H1 (cell line): Measurements from ENCODE around the gene CABP4. TPM values are rescaled to one million over a fixed set of nuclear protein-coding genes. Genes with fewer than 3 reads are reported as not detected.

ENCODE experiments used
- CTCF ChIA-PET: fragments of 300-600 bp; sonication (Branson Sonifier 250); formaldehyde crosslinking; loops from one replicate; lab custom pipeline; 2021; ENCODE audit not compliant: partially characterized antibody; lab: Charles Lee
- POLR2A ChIA-PET: fragments of 300-600 bp; sonication (Branson Sonifier 250); formaldehyde crosslinking; loops from one replicate; lab custom pipeline; 2021; ENCODE audit warnings: inconsistent platforms; ENCODE audit not compliant: partially characterized antibody; lab: Charles Lee
- DNase-seq, 2 experiments: peaks; one replicate each; pipeline versions ENCODE4 v3.0.0 to v3.0.0-alpha.2; 2010 to 2022; ENCODE audit warnings: low spot score in 2 of 2, low read depth in 1 of 2, mixed read lengths in 1 of 2
- FAIRE-seq: peaks from 2 replicates; lab custom pipeline; 2011; peaks lifted over from hg19 to GRCh38; lab: Jason Lieb, UNC
- H2AFZ ChIP-seq: 2 replicates; pipeline ENCODE4 v1.8.1; 2012; ENCODE audit warnings: low read length, inconsistent platforms
- H2AK5ac ChIP-seq: 2 replicates; pipeline ENCODE4 v1.6.1; 2013; ENCODE audit warnings: low read depth, low read length
- H2BK120ac ChIP-seq: replicated peaks from 2 replicates; pipeline ENCODE3; 2013; ENCODE audit warnings: low read depth, low read length, inconsistent platforms
- H2BK12ac ChIP-seq: 2 replicates; pipeline ENCODE4 v1.6.1; 2013; ENCODE audit warnings: low read depth, low read length
- H2BK15ac ChIP-seq: 2 replicates; pipeline ENCODE4 v1.6.1; 2013; ENCODE audit warnings: low read length
- H2BK20ac ChIP-seq: 2 replicates; pipeline ENCODE4 v1.6.1; 2013; ENCODE audit warnings: low read length
- H2BK5ac ChIP-seq: 2 replicates; pipeline ENCODE4 v1.6.1; 2013; ENCODE audit warnings: low read depth, low read length
- H3K14ac ChIP-seq: 2 replicates; pipeline ENCODE4 v1.6.1; 2013; ENCODE audit warnings: inconsistent platforms; ENCODE audit not compliant: insufficient read length
- H3K18ac ChIP-seq: 2 replicates; pipeline ENCODE4 v1.6.1; 2013; ENCODE audit warnings: low read length; ENCODE audit errors: extremely low read depth
- H3K23ac ChIP-seq: 2 replicates; pipeline ENCODE4 v1.6.1; 2013; ENCODE audit warnings: inconsistent platforms; ENCODE audit not compliant: insufficient read length
- H3K23me2 ChIP-seq: 2 replicates; pipeline ENCODE4 v1.6.1; 2013; ENCODE audit warnings: low read depth, low read length
- H3K27ac ChIP-seq: 2 replicates; pipeline ENCODE4 v1.6.1; 2011; ENCODE audit warnings: low read depth, low read length, inconsistent platforms
- H3K27me3 ChIP-seq, 4 experiments: replicated peaks in 1 of 4; 1 replicate in 1 of 4; 2 replicates in 3 of 4; pipeline versions ENCODE4 v1.6.1 to v1.8.1; 2011 to 2013; ENCODE audit warnings: low read length in 3 of 4, mild to moderate bottlenecking in 3 of 4, inconsistent platforms in 2 of 4, mixed read lengths in 2 of 4, moderate library complexity in 1 of 4; ENCODE audit not compliant: control insufficient read depth in 3 of 4, insufficient read depth in 3 of 4; ENCODE audit errors: extremely low read depth in 1 of 4
- H3K36me3 ChIP-seq, 4 experiments: 2 replicates each; pipeline versions ENCODE4 v1.6.1 to v1.8.1; 2011 to 2013; ENCODE audit warnings: mild to moderate bottlenecking in 4 of 4, low read length in 3 of 4, moderate library complexity in 2 of 4, control low read depth in 1 of 4, inconsistent platforms in 1 of 4; ENCODE audit not compliant: insufficient read depth in 4 of 4, control insufficient read depth in 2 of 4
- H3K4ac ChIP-seq: replicated peaks from 2 replicates; pipeline ENCODE3; 2013; ENCODE audit warnings: low read length, low read depth, mixed read lengths, inconsistent platforms; ENCODE audit not compliant: insufficient read length
- H3K4me1 ChIP-seq, 4 experiments: replicated peaks in 1 of 4; 1 replicate in 1 of 4; 2 replicates in 3 of 4; pipeline versions ENCODE4 v1.6.1 to v1.8.1; 2011 to 2013; ENCODE audit warnings: low read length in 3 of 4, inconsistent platforms in 2 of 4, mixed read lengths in 1 of 4; ENCODE audit not compliant: insufficient read depth in 4 of 4, control insufficient read depth in 3 of 4
- H3K4me2 ChIP-seq, 2 experiments: 2 replicates each; pipeline versions ENCODE4 v1.6.1 to v1.8.1; 2011 to 2013; ENCODE audit warnings: low read depth in 2 of 2, low read length in 2 of 2, control low read depth in 1 of 2, inconsistent platforms in 1 of 2, mild to moderate bottlenecking in 1 of 2; ENCODE audit not compliant: insufficient read depth in 1 of 2
- H3K4me3 ChIP-seq, 4 experiments: fragments of 200-600, 300-600 bp in 1 of 4; sonication (generic), shearing (Covaris generic), sonication (Bioruptor Twin) in 1 of 4; 2 replicates each; pipeline versions ENCODE4 v1.5.1 to v1.8.1; 2011 to 2016; ENCODE audit warnings: low read length in 4 of 4, low read depth in 3 of 4, control low read depth in 2 of 4, inconsistent platforms in 2 of 4, mild to moderate bottlenecking in 2 of 4, mixed read lengths in 1 of 4, moderate library complexity in 1 of 4; ENCODE audit not compliant: insufficient read depth in 2 of 4; ENCODE audit errors: extremely low read depth in 1 of 4
- H3K56ac ChIP-seq: replicated peaks from 2 replicates; pipeline ENCODE3; 2013; ENCODE audit warnings: low read depth, mild to moderate bottlenecking, mixed read lengths, low read length, inconsistent platforms; ENCODE audit not compliant: insufficient read length
- H3K79me1 ChIP-seq: 2 replicates; pipeline ENCODE4 v1.6.1; 2013; ENCODE audit warnings: low read depth, low read length, control low read depth
- H3K79me2 ChIP-seq, 2 experiments: 2 replicates each; pipeline versions ENCODE4 v1.6.1 to v1.8.1; 2012 to 2013; ENCODE audit warnings: low read length in 2 of 2, mild to moderate bottlenecking in 2 of 2, inconsistent platforms in 1 of 2; ENCODE audit not compliant: insufficient read depth in 2 of 2, control insufficient read depth in 1 of 2
- H3K9ac ChIP-seq, 4 experiments: replicated peaks in 1 of 4; 1 replicate in 1 of 4; 2 replicates in 3 of 4; pipeline versions ENCODE4 v1.6.1 to v1.8.1; 2011 to 2013; ENCODE audit warnings: low read depth in 3 of 4, low read length in 3 of 4, control low read depth in 2 of 4, mild to moderate bottlenecking in 2 of 4, moderate library complexity in 2 of 4, inconsistent platforms in 1 of 4; ENCODE audit errors: extremely low read depth in 1 of 4
- H3K9me3 ChIP-seq, 2 experiments: 2 replicates each; pipeline versions ENCODE4 v1.6.1 to v1.8.1; 2012 to 2013; ENCODE audit warnings: mild to moderate bottlenecking in 2 of 2, moderate library complexity in 2 of 2, control low read depth in 1 of 2, inconsistent platforms in 1 of 2, low read depth in 1 of 2, low read length in 1 of 2, mixed read lengths in 1 of 2; ENCODE audit not compliant: insufficient read depth in 2 of 2
- H4K20me1 ChIP-seq, 2 experiments: replicated peaks in 1 of 2; 2 replicates each; pipeline versions ENCODE3 to v1.8.1; 2011 to 2013; ENCODE audit warnings: inconsistent platforms in 2 of 2, low read length in 2 of 2, mild to moderate bottlenecking in 1 of 2; ENCODE audit not compliant: insufficient read depth in 2 of 2, control insufficient read depth in 1 of 2
- H4K5ac ChIP-seq: 2 replicates; pipeline ENCODE4 v1.6.1; 2013; ENCODE audit warnings: low read length, low read depth, mixed read lengths, inconsistent platforms; ENCODE audit not compliant: insufficient read length
- H4K8ac ChIP-seq: 2 replicates; pipeline ENCODE4 v1.8.0; 2013; ENCODE audit warnings: mild to moderate bottlenecking, moderate library complexity, low read length, inconsistent platforms; ENCODE audit not compliant: insufficient read depth; ENCODE audit errors: extremely low read depth
- H4K91ac ChIP-seq: replicated peaks from 2 replicates; pipeline ENCODE3; 2013; ENCODE audit warnings: low read length, mixed read lengths, inconsistent platforms; ENCODE audit not compliant: insufficient read length
- ATF3 ChIP-seq: IDR thresholded peaks from 2 replicates; pipeline ENCODE4 v1.6.1; 2011; ENCODE audit warnings: low read depth, mild to moderate bottlenecking, low read length; ENCODE audit not compliant: insufficient read depth
- RBBP5 ChIP-seq: IDR thresholded peaks from 2 replicates; pipeline ENCODE4 v1.7.1; 2012; ENCODE audit warnings: low read depth, mild to moderate bottlenecking, inconsistent platforms, low read length, moderate library complexity, borderline replicate concordance
- TBP ChIP-seq: IDR thresholded peaks from 2 replicates; pipeline ENCODE4 v1.6.1; 2011; ENCODE audit warnings: low read depth, low read length, improper control_type of control experiment
- WGBS, 2 experiments: shearing (Covaris generic) in 1 of 2; methylation state at CpG; one replicate each; pipeline versions ENCODE4 v1.1.6 to v1.1.7; 2013 to 2015; ENCODE audit warnings: low lambda C conversion rate in 2 of 2, mixed read lengths in 2 of 2, inconsistent platforms in 1 of 2, low coverage in 1 of 2, missing lambda C conversion rate in 1 of 2; ENCODE audit not compliant: insufficient replicate concordance in 2 of 2, insufficient coverage in 1 of 2, insufficient read length in 1 of 2; ENCODE audit errors: extremely low coverage in 1 of 2, missing lambda C conversion rate in 1 of 2; 5-methylcytosine and 5-hydroxymethylcytosine counted together
- polyA plus RNA-seq, 7 experiments: library from polyadenylated mRNA; depleted of rRNA in 3 of 7; stranded (reverse) in 5 of 7; unstranded in 2 of 7; fragments of >200 nt in 5 of 7; fragments of 200-250 nt in 2 of 7; gene quantifications; 1 replicate in 5 of 7; 2 replicates in 1 of 7; 4 replicates in 1 of 7; pipeline versions ENCODE4 v1.2.1 to v1.2.3, GENCODE V29; 2011 to 2013; ENCODE audit warnings: missing spikeins in 2 of 7, mixed read lengths in 2 of 7
- total RNA-seq: library from RNA; stranded (reverse); fragmentation: NEBNext Ultra II Directional; extraction: Animal tissue kit (Norgen Biotek cat#: 25700); gene quantifications from 2 replicates; pipeline ENCODE4 v1.2.1, GENCODE V29; 2021

CABP4 gene
- total and polyA plus RNA-seq, 2 of the 8 experiments (the other 6 are each of a cell fraction or from before 2014, with no cell fraction given) = not detected

- FAIRE-seq (no peak), DNase-seq (no peak)
- POLR2A ChIA-PET = interaction anchor here (1.4 to 2.2 kb wide), 6 partner anchors 9 to 24 kb away, joined by 3 to 15 read pairs (median 8); partner anchors contain the start of genes CORO1B, PTPRCAP and RPS6KB2
- Histone ChIP-seq H3K23ac (no peak overlapping the region), H2BK120ac (no peak overlapping the region), H2BK15ac (0 out of 2 replicates have a peak overlapping the region, but pooled peaks have one; percentile 46), H2BK20ac (no peak overlapping the region), H3K56ac (no peak overlapping the region), H4K20me1 (no peaks in the 10 kb centered on the region), H3K18ac (no peak overlapping the region), H3K9ac (no peak overlapping the region), H3K4ac (no peak overlapping the region), H4K5ac (no peak overlapping the region), H3K36me3 (no peaks in the 10 kb centered on the region), H3K14ac (no peak overlapping the region), H2AK5ac (no peak overlapping the region), H2AFZ (no peak overlapping the region), H3K4me3 (no peak overlapping the region), H3K4me1 (no peaks in the 10 kb centered on the region), H3K27me3 (no peaks in the 10 kb centered on the region), H3K79me1 (no peaks in the 10 kb centered on the region), H3K4me2 (no peak overlapping the region), H4K8ac (no peak overlapping the region), H2BK5ac (no peak overlapping the region), H4K91ac (no peak overlapping the region), H3K27ac (no peak overlapping the region), H3K79me2 (no peaks in the 10 kb centered on the region), H3K9me3 (no peaks in the 10 kb centered on the region), H3K23me2 (no peaks in the 10 kb centered on the region), H2BK12ac (no peak overlapping the region)
- no peak for TF ChIP-seq ATF3
- TF ChIP-seq RBBP5 = no peak
- no peak for TF ChIP-seq TBP
- CTCF ChIA-PET = interaction anchor here (1.0 to 2.1 kb wide), 6 partner anchors 9 to 50 kb away, joined by 3 to 8 read pairs (median 4); partner anchors contain the start of gene PPP1CA
- WGBS, 2 experiments = 87% methylated on average over 14 of the region's 14 CpGs; no CpG with 5 or more reads in 1 of the 2 experiments
Measured at GRCh38 chr11:67451658-67451976, 3.5 kb upstream of the CABP4 start.
